GM12878 (cell line): Measurements from ENCODE around the gene PTPRM. TPM values are rescaled to one million over a fixed set of nuclear protein-coding genes. Genes with fewer than 3 reads are reported as not detected.

Experiments used
- ATAC-seq: fragments of 200-7000 bp; cut with Tn5 transposase; 3 replicates; pipeline ENCODE4 v1.9.1; 2020; ENCODE audit warnings: mild to moderate bottlenecking, moderate library complexity
- BruUV-seq: library from RNA; stranded (reverse); fragments of 400-500 nt; replicated peaks from 2 replicates; lab custom pipeline; 2021; lab: Mats Ljungman, UMichigan
- CTCF ChIA-PET: fragments of 300-600 bp; sonication (Branson Sonifier 250); formaldehyde crosslinking; extraction: SDS; loops from one replicate; lab custom pipeline; 2021; ENCODE audit warnings: inconsistent platforms; lab: Yijun Ruan, JAX
- POLR2A ChIA-PET: fragments of 350-600 bp; formaldehyde crosslinking; extraction: SDS; loops from one replicate; lab custom pipeline; 2021; ENCODE audit warnings: inconsistent platforms; lab: Charles Lee
- RAD21 ChIA-PET: fragments of 300-600 bp; sonication (Branson Sonifier 250); formaldehyde crosslinking; loops from one replicate; lab custom pipeline; 2023; ENCODE audit warnings: antibody characterized with exemption; ENCODE audit not compliant: unreplicated experiment; lab: Charles Lee
- SMC1A ChIA-PET: fragments of 300-600 bp; sonication (Branson Sonifier 250); formaldehyde crosslinking; loops from one replicate; lab custom pipeline; 2023; ENCODE audit not compliant: unreplicated experiment, uncharacterized antibody; lab: Charles Lee
- DNase-seq: peaks from one replicate; pipeline ENCODE4 v3.0.0-alpha.2; 2011; ENCODE audit warnings: low read depth, low spot score
- FAIRE-seq: peaks from 3 replicates; lab custom pipeline; 2011; peaks lifted over from hg19 to GRCh38; lab: Jason Lieb, UNC
- H2AFZ ChIP-seq: 2 replicates; pipeline ENCODE4 v1.6.0; 2011; ENCODE audit warnings: low read depth, low read length, control low read depth; ENCODE audit not compliant: control insufficient read depth
- H3K27ac ChIP-seq: 2 replicates; pipeline ENCODE4 v1.5.1; 2011; ENCODE audit warnings: control low read depth; ENCODE audit not compliant: control insufficient read depth, insufficient read depth
- H3K27me3 ChIP-seq, 2 experiments: replicated peaks in 1 of 2; 2 replicates each; pipeline versions ENCODE4 v1.6.0 to v1.6.1; 2011; ENCODE audit warnings: low read length in 1 of 2; ENCODE audit not compliant: control insufficient read depth in 2 of 2, insufficient read depth in 2 of 2
- H3K36me3 ChIP-seq, 2 experiments: 2 replicates each; pipeline ENCODE4 v1.5.1; 2011; ENCODE audit warnings: low read length in 1 of 2; ENCODE audit not compliant: control insufficient read depth in 2 of 2, insufficient read depth in 2 of 2
- H3K4me1 ChIP-seq: 2 replicates; pipeline ENCODE4 v1.6.1; 2011; ENCODE audit warnings: mild to moderate bottlenecking, low read length, moderate library complexity, mixed read lengths; ENCODE audit not compliant: control insufficient read depth, insufficient read depth
- H3K4me2 ChIP-seq: 2 replicates; pipeline ENCODE4 v1.6.0; 2011; ENCODE audit warnings: control low read depth; ENCODE audit not compliant: control insufficient read depth, insufficient read depth
- H3K4me3 ChIP-seq: fragments of 200-600 bp; sonication (generic); 2 replicates; pipeline ENCODE4 v1.5.1; 2016
- H3K79me2 ChIP-seq: 2 replicates; pipeline ENCODE4 v1.6.0; 2011; ENCODE audit warnings: low read length; ENCODE audit not compliant: control insufficient read depth, insufficient read depth
- H3K9ac ChIP-seq: 2 replicates; pipeline ENCODE4 v1.8.0; 2011; ENCODE audit warnings: low read length, control low read depth, mixed read lengths; ENCODE audit not compliant: control insufficient read depth, insufficient read depth
- H3K9me3 ChIP-seq: replicated peaks from 3 replicates; pipeline ENCODE4 v1.5.1; 2011; ENCODE audit warnings: mild to moderate bottlenecking, low read length; ENCODE audit not compliant: control insufficient read depth, insufficient read depth
- H4K20me1 ChIP-seq: 2 replicates; pipeline ENCODE4 v1.6.0; 2011; ENCODE audit not compliant: control insufficient read depth, insufficient read depth
- ATF3 ChIP-seq: IDR thresholded peaks from 2 replicates; pipeline ENCODE4 v1.6.1; 2011; ENCODE audit warnings: low read depth, mild to moderate bottlenecking, low read length, moderate library complexity, borderline replicate concordance; ENCODE audit errors: extremely low read depth
- BACH1 ChIP-seq: fragments of 450-650 bp; IDR thresholded peaks from 2 replicates; pipeline ENCODE4 v1.6.1; 2017; ENCODE audit warnings: mild to moderate bottlenecking, borderline replicate concordance
- BRCA1 ChIP-seq: IDR thresholded peaks from 2 replicates; pipeline ENCODE4 v1.6.1; 2011; ENCODE audit warnings: low read depth, low read length, improper control_type of control experiment
- EGR1 ChIP-seq, 2 experiments: IDR thresholded peaks; 1 replicate in 1 of 2; 2 replicates in 1 of 2; pipeline ENCODE4 v1.6.1; 2011 to 2012; ENCODE audit warnings: low read depth in 2 of 2, low read length in 2 of 2, borderline replicate concordance in 1 of 2, mild to moderate bottlenecking in 1 of 2, moderate library complexity in 1 of 2
- HDAC2 ChIP-seq: fragments of 200-600 bp; sonication (generic); IDR thresholded peaks from 2 replicates; pipeline ENCODE4 v1.6.1; 2017
- HSF1 ChIP-seq: fragments of 150-350 bp; IDR thresholded peaks from 2 replicates; pipeline ENCODE4 v1.6.1; 2014; ENCODE audit warnings: mild to moderate bottlenecking, low read depth, low read length
- MYC ChIP-seq: IDR thresholded peaks from 2 replicates; pipeline ENCODE4 v1.6.1; 2011; ENCODE audit warnings: mild to moderate bottlenecking, low read length, moderate library complexity, inconsistent platforms; ENCODE audit not compliant: insufficient read depth, insufficient replicate concordance, insufficient read length, severe bottlenecking
- NFYA ChIP-seq: IDR thresholded peaks from 2 replicates; pipeline ENCODE4 v1.6.1; 2011; ENCODE audit warnings: low read depth, mild to moderate bottlenecking, low read length, improper control_type of control experiment, borderline replicate concordance
- NR2C1 ChIP-seq: fragments of 450-650 bp; IDR thresholded peaks from 2 replicates; pipeline ENCODE4 v1.6.1; 2017; ENCODE audit warnings: antibody characterized with exemption, mild to moderate bottlenecking, moderate library complexity
- PML ChIP-seq: IDR thresholded peaks from 2 replicates; pipeline ENCODE4 v1.6.1; 2012; ENCODE audit warnings: low read length, inconsistent platforms
- RELB ChIP-seq: fragments of 450-650 bp; IDR thresholded peaks from 2 replicates; pipeline ENCODE4 v1.6.1; 2017; ENCODE audit warnings: low read depth, mild to moderate bottlenecking, moderate library complexity
- SREBF1 ChIP-seq: IDR thresholded peaks from 2 replicates; pipeline ENCODE4 v1.6.1; 2012; ENCODE audit warnings: mild to moderate bottlenecking, low read length
- STAT1 ChIP-seq: fragments of 450-650 bp; conservative IDR thresholded peaks from 2 replicates; pipeline ENCODE4 v1.6.1; 2014; ENCODE audit warnings: antibody characterized with exemption, mild to moderate bottlenecking
- ZBED1 ChIP-seq: IDR thresholded peaks from 2 replicates; pipeline ENCODE4 v1.6.1; 2016; ENCODE audit warnings: borderline replicate concordance
- WGBS: methylation state at CpG from one replicate; pipeline ENCODE4 v1.1.6; 2016; ENCODE audit warnings: low lambda C conversion rate; ENCODE audit not compliant: insufficient replicate concordance, insufficient coverage; ENCODE audit errors: missing lambda C conversion rate; 5-methylcytosine and 5-hydroxymethylcytosine counted together
- in situ Hi-C: fragments of 300-500 bp; cut with MboI; formaldehyde crosslinking; loops from 9 replicates; pipeline ENCODE4 v1.14.3; 2018; ENCODE audit warnings: mixed read lengths
- intact Hi-C: fragments of 100-400 bp; cut with micrococcal nuclease; formaldehyde crosslinking; loops from one replicate; pipeline ENCODE4 v1.14.2; 2022; ENCODE audit not compliant: unreplicated experiment
- polyA plus RNA-seq, 11 experiments: library from polyadenylated mRNA; depleted of rRNA in 4 of 11; unstranded in 6 of 11; stranded (reverse) in 5 of 11; fragments of >200 nt; fragmentation: Nextera tagmentation in 4 of 11; fragmentation: Illumina TruSeq in 1 of 11; extraction: Ambion mirVana in 4 of 11; extraction: Trizol in 1 of 11; gene quantifications; 1 replicate in 1 of 11; 2 replicates in 10 of 11; pipeline versions ENCODE4 v1.2.1 to v1.2.3, GENCODE V29; 2011 to 2016; ENCODE audit warnings: inconsistent platforms in 2 of 11, missing spikeins in 2 of 11, low read depth in 1 of 11
- total RNA-seq, 4 experiments: library from RNA; depleted of rRNA in 3 of 4; stranded (reverse); fragments of >200 nt in 3 of 4; fragmentation: Illumina TruSeq in 1 of 4; extraction: Trizol in 1 of 4; gene quantifications; 2 replicates each; pipeline versions ENCODE4 v1.2.1 to v1.2.3, GENCODE V29; 2013 to 2021

Gene PTPRM
- total and polyA plus RNA-seq, 10 of the 15 experiments (the other 5 are each of a cell fraction or from before 2014, with no cell fraction given): 0.07 to 22.6 (median 0.60) TPM

GRCh38 chr18:8381821-8382459 lies 814.8 kb downstream of the PTPRM start (continued):
- TF ChIP-seq EGR1 (IDR thresholded peaks at IDR 0.05; ENCODE audit: borderline replicate concordance in 1 of 2, low read depth in 2 of 2, low read length in 2 of 2) (no peak), NFYA (no peak)

GRCh38 chr18:8385400-8385799 lies 818.3 kb downstream of the PTPRM start:
- no peak for ATAC-seq
- Histone ChIP-seq H3K9me3 (no peaks in the 10 kb centered on the region), H3K4me3 (no peak overlapping the region), H3K4me2 (no peak overlapping the region), H3K4me1 (no peaks in the 10 kb centered on the region), H4K20me1 (no peaks in the 10 kb centered on the region), H3K36me3 (no peaks in the 10 kb centered on the region), H3K9ac (no peak overlapping the region), H3K79me2 (no peaks in the 10 kb centered on the region), H2AFZ (no peak overlapping the region), H3K27me3 (no peaks in the 10 kb centered on the region; a peak in 1 of 4 replicates), H3K27ac (no peak overlapping the region)
- in situ Hi-C loops (loop anchor here (25.0 kb wide), 1 partner anchor 1173 kb away; no protein-coding TSS in a partner anchor), intact Hi-C loops (no loop called here)
- no peak for FAIRE-seq
- no peak for DNase-seq
- POLR2A ChIA-PET: no interaction called here
- TF ChIP-seq ZBED1: no peak
- no peak for TF ChIP-seq BACH1
- no peak for TF ChIP-seq ATF3
- no peak for TF ChIP-seq PML
- TF ChIP-seq RELB: no peak
- TF ChIP-seq SREBF1: no peak
- TF ChIP-seq MYC: no peak
- TF ChIP-seq STAT1: no peak
- no peak for TF ChIP-seq HDAC2
- no peak for TF ChIP-seq NR2C1
- no peak for TF ChIP-seq BRCA1
- no peak for TF ChIP-seq HSF1
- RAD21 ChIA-PET: interaction anchor here (1.6 kb wide), 1 partner anchor 103 kb away, joined by 5 read pairs; no protein-coding TSS in a partner anchor
- whole genome bisulfite sequencing: 27% methylated on average over 4 of the region's 4 CpGs
- CTCF ChIA-PET: interaction anchor here (1.2 kb wide), 2 partner anchors 124 to 333 kb away, joined by 3 read pairs; no protein-coding TSS in a partner anchor
- SMC1A ChIA-PET: no interaction called here
- BruUV-seq: no TSS peak
